GM12878 (cell line): ENCODE data around the gene C2orf80.

Experiments used
- CTCF ChIP-seq, 3 experiments: IDR thresholded peaks in 2 of 3; conservative IDR thresholded peaks in 1 of 3; 2 replicates each; pipeline ENCODE4 v1.5.1; 2011; ENCODE audit warnings: low read depth in 3 of 3, low read length in 3 of 3, mild to moderate bottlenecking in 3 of 3, control low read depth in 2 of 3, moderate library complexity in 2 of 3, inconsistent platforms in 1 of 3, mixed read lengths in 1 of 3; ENCODE audit not compliant: control insufficient read depth in 2 of 3, insufficient read depth in 1 of 3; ENCODE audit errors: extremely low read depth in 1 of 3
- EP300 ChIP-seq, 2 experiments: fragments of 150-350 bp in 1 of 2; IDR thresholded peaks; 2 replicates each; pipeline ENCODE4 v1.6.1; 2011 to 2012; ENCODE audit warnings: low read depth in 2 of 2, low read length in 2 of 2, borderline replicate concordance in 1 of 2, improper control_type of control experiment in 1 of 2, inconsistent platforms in 1 of 2; ENCODE audit not compliant: control insufficient read depth in 1 of 2
- GABPA ChIP-seq: IDR thresholded peaks from 2 replicates; pipeline ENCODE4 v1.6.1; 2014; ENCODE audit warnings: antibody characterized with exemption, low read depth, mild to moderate bottlenecking, inconsistent platforms
- ZBTB33 ChIP-seq: fragments of 450-650 bp; IDR thresholded peaks from 2 replicates; pipeline ENCODE4 v1.6.1; 2017; ENCODE audit warnings: mild to moderate bottlenecking
- ZNF274 ChIP-seq: IDR thresholded peaks from one replicate; pipeline ENCODE4 v1.8.0; 2011; ENCODE audit not compliant: insufficient read length, insufficient read depth

- TF ChIP-seq ZNF274 (no peak), ZBTB33 (no peak), CTCF (IDR thresholded peaks at IDR 0.05 in 2 of 3, conservative IDR thresholded peaks at IDR 0.05 in 1 of 3; ENCODE audit: control insufficient read depth in 2 of 3, extremely low read depth in 1 of 3, insufficient read depth in 1 of 3, low read depth in 3 of 3, low read length in 3 of 3) (no peak), EP300 (IDR thresholded peaks at IDR 0.05; ENCODE audit: borderline replicate concordance in 1 of 2, control insufficient read depth in 1 of 2, low read depth in 2 of 2, low read length in 2 of 2) (no peak), GABPA (no peak)
Measured at GRCh38 chr2:208175840-208176153, 14.0 kb downstream of the C2orf80 start.
